GM21619 (cell line): ENCODE results near the gene TFB2M.

Experiments used
- ATAC-seq: cut with Tn5 transposase; IDR thresholded peaks from one replicate; pipeline ENCODE4 v1.9.1; 2021; ENCODE audit not compliant: unreplicated experiment

The TFB2M gene

DNA sequence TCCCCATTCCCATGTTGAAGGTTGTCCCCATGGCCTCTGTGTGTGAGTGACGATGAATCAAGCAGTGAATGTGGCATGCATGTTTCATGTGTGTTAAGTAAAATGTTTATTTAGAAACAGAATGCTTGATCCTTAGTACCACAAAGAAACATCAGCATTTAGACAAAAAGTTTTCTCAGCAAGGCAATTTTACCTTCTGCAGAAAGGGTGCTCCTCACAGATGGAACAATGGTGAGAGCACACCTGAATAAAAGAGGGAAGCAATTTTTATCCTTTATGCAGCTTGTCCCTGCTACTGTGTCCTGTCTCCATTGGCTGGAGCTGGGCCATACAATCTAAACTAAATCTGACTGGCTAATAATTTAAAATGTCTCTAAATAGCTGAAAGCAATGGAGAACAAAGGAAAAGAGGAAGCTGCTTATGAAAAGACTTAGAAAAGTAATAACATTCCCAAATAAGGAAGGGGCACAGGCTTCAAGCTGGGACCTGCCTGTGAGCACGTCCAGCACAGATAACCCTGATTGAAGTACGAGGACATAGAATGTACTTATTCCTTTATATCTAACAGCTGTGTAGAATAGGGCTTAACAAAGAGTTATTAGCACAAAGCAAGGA, 50.6 kb downstream of the TFB2M start:
- no peak for ATAC-seq

DNA sequence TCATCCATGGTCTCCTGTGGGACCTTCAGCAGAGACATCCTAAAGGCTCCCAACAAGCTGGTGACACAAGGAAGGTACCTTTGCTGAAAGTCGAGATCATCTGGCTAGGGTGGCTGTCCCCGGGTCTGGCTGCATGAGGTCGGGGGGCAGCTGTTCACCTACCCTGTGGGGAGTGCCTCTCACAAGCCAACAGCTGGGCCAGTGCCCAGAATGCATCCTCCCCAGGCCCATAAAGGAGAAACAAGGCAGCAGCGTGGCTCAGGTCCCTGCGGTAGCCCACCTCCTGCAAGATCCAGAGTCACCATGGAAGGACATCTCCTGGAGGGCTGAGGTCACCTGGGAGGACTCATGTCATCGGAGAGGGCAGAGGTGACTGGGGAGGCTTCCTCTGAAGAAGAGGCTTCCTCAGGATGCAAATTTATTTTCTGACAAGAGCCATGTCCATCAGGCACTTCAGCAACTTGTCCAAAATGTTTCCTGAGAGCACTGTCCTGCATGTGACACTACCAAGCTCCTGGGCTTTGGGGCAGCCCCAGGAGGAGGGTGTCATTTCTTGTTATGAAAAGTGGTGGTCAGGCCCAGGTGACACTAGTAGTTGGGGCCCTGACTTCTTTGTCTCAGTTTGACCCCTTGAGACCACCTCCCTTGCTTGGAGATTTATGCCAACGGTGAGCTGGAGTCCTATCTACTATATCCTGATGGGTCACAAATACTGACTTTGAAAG, 52.3 kb downstream of the TFB2M start:
- no peak for ATAC-seq

DNA sequence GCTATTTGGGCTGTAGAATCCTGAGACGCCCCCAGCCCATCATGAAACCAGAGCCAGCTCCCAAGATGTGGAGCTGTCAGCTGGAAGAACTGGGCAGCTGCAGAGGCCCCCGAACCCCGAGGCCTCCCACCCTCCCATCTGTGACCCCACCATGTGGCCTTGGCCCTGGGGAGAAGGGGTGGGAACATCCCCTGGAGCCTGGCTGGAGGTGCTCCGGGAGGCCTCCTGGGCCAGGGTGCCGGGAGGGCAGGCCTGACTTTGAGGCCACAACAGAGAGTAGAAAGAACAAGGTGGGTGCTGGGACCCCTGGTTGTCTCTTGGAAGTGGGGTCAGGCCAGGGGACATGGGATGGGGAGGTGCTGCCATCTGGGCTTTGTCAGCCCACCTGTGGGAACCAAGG, 53.0 kb downstream of the TFB2M start:
- ATAC-seq, result no peak

DNA sequence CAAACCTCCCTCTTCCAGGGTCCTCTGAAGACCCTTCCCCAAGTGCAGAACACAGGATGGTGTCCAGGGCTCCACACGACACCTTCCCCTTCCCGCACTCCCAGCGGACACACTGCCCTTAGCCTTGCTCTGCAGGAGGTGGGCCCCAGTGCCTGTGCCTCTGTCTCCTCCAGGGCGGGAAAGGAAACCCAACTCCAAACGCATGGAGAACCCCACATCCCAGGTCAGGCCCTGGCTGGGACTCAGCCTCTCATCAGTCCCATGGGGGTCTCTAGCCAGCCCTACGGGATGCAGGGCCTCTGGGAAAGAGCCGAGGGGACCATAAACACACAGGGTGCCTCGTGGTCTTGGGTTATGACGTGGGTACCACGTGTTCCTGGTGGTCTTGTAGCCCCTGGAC, 53.4 kb downstream of the TFB2M start:
- ATAC-seq, result no peak

DNA sequence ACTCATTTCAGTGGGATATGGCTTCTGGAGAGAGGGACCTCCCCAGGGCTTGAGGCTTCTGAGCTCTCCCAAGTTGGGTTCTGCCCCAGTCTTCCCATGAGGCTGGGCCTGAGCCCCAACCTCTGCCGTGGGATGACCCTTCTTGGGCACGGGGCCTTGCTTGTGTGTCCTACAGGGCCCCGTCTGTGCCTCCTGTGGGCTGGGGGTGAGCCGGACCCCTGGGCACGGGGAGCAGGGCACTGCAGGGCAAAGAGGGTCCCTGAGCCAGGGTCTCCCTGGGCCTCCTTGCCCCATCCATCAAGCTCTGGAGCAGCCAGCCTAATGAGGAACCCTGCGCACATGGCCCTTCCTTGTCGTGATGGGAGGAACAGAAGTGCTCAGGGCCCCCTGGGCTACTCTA, 53.8 kb downstream of the TFB2M start:
- no peak for ATAC-seq

DNA sequence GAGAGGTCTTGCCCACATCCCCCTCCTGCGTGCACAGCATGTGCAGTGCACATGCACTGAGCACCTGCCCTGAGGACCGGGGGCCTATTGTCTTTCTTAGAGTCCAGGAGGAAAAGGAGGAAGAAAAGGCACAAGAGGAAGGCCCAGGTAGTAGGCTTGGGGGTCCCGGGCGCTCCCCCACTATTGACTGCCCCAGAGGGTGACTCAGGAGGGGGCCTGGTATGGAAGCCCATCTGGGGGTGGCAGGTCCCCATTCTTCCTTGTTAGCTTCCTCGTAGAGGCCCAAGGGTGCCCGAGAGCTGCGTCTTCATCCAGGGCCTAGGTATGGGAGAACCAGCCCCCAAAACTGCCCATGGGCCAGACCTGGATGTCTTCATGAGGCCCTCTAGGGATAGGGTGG, 54.9 kb downstream of the TFB2M start:
- no peak for ATAC-seq

DNA sequence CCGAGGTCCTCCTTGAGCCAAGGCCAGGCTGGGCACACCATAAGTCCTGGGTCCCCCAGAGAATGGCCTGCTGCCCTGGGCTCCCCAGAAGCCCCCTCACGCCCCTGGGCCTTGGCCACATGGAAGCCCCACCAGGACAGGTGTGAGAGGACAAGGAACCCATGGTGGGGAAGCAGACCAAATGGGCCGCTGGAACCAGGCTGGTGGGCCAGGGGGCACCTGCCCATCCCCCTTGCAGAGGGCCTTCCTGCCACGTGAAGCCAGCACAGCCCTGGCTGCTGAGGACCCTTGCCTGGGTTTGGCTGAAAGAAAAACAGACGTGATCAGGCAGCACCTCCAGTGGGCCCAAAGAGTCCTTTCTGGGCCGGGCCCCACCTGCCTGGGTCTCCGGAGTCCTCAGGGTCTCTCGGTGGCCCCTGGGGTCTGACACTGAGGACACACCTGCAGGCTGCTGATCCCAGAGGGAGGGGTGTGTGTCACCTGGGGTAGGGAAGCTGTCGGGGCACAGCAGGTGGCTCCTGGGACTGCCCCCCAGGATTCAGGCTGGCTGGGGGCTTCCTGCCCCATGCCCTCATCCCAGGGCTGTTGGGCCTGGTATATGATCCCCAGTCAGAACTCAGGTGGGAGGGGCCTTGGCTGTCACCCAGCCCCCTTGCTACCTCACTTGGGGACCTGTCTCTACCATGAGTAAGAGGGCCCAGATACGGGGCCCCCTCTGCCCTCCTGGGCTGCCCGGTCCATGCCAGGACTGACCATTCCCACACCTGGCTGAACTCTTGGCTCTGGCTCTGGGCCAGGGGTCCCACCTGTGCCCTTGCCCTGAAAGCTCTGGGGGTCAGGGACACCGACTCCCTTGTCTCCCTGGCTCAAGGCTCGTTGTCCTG, 55.7 kb downstream of the TFB2M start:
- ATAC-seq, result no peak

DNA sequence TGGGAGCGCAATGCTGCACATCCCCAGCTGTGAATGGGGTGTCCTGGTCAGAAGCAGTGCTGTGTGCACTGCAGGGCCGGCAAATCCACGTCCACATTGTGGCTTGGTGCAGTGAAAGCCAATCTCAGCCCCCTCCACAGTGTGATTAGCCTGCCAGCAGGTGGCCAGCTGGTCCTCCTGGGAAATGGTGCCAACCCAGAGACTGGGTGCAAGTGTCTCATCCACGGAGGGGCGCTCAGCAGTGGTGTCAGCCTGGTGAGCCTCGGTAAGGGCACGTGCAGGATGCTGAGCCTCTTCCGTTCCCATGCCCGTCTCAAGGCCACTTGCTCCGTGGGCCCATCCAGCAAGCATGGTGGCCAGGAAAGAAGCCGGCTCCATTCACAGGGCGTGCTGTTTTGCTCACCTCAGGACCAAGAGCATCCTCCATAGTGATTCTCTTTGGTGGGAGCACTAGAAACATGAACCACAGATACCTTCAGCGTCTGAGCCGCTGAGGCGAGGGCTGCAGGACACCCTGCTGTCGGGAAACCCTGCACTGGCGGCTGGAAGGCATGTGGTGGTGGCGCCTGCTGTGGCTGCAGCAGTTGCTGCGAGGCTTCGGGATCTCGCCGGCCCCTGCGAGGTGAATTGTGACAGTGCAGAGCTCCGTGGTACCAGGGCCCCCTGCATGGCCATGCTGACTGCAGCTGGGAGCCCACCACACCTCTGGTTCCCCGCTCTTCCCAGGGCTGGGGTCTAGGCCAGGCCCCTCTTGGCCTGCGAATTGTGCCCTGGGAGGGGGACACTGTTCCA, 57.0 kb downstream of the TFB2M start:
- no peak for ATAC-seq

DNA sequence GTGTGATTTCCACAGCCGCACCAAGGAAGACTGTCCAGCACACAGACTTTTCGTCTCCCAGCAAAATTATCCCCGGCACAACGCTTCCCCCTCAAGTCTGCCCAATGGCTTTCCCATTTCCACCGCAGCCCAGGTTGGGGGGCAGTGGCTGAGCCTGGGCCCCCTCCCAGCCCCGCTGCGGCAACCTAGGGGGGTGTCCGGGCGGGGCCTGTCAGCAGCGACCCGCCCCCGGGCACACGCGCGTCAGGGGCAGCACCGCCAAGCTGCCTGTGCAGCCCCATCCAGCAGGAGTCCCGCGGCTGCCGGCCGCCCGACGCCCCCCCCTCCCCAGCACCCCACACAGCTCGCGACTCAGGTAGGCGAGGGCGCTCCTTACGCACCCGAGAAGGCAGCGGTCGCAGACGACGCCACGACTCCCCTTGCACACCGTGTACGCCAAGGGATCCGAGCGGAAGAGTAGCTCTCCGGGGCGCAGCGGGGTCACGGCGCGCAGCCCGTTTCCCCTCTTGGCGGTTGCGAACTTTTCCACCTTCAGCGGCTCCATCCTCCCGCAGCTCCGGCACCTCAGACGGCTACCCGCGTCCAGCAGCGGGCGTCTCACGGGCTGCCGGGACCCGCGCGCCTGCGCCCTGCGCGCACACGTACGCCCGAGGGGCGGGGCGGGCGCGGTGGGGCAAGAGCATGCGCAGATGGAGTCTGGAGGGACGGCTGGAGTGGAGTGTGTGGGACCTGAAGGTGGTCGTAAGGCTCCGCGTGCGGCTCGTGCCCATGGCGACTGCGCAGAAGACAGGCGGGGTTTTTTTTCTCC, 59.2 kb downstream of the TFB2M start, which contains the start of gene SMYD3:
Gene SMYD3 (minus strand): TSS at position 606 of the 808 bp plus-strand sequence.
- peak; percentile 74 for ATAC-seq

DNA sequence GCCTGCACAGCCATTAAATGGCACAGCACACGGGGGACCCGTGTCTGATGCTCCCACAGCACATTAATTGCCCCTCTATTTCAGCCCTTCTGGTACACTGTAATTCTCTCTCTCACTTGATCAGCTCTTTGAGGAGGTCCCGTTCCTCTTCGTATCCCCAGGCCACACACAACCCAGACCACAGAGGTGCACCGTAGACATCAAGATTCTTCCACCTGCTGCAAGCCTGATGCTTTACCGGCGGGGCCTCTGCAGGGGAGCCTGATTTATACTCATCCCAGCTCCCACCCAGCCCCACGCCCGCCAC, 59.7 kb downstream of the TFB2M start:
- ATAC-seq, result peak; percentile 18

DNA sequence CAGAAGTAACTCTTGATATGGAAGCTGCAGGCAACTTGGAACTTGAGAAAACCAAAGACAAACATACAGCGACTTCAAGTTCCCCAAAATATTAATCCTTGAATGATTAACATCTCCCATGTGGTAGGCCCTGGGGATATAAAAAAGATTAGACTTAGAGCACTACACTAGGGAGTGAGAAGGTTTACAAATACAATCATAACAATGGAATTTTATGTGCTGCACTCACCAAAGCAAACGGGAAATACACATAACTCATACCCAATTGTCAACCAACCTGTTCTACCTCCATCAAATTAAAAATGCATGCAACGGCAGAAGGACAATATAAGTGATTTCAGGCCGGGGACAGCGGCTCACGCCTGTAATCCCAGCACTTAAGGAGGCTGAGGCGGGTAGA, 62.7 kb downstream of the TFB2M start:
- ATAC-seq, result no peak

DNA sequence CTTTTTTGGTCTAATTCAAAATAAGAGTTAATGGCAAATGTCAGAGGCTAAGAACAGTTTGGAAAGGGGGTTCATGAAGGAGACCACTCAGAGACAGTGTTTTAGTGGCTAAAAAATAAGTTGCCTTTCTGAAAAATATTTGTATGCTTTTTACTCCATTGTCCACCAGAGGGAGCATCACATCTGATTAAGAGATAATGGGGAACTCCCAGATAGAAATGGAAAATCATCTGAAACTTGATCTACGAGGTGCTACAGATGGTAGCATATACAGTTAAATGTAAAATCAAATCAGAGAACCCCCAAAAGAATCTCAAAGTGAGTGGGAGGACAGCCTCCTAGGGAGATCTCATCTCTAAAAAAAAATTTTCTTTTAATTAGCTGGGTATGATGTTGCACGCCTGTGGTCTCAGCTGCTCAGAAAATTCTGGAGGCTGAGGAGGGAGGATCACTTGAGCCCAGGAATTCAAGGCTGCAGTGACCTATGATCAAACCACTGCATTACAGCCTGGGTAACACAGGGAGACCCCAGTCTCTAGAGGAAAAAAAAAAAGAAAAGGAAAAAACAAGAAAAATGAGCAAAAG, 68.6 kb downstream of the TFB2M start:
- ATAC-seq, result peak; percentile 66

DNA sequence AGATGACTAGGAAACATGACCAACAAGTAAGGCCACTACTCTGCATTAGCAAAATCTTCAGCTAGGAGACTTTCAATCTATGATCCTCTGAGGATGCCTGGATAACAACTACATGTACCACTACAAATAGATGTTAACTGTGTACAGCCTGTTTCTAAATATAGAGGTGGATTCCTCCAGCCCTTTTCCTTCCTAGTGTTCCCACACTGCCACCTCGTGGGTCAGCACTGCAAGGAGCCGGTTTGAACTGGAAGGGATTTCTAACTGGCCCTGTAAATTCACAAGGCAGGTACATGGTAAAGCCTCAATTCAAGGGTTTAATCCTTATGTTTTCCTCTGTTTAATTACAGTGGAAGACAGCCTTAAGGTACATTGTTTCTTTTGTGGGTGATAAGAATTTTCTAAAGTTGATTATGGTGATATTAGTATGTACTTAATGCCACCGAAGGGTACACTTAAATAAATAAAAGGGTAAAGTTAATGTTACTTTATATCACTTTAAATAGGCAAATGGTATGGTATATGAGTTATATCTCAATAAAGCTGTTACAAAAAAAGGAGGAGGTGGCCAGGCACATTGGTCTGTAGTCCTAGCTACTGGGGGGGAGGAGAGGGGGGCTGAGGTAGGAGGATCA, 73.3 kb downstream of the TFB2M start:
- ATAC-seq, result no peak

DNA sequence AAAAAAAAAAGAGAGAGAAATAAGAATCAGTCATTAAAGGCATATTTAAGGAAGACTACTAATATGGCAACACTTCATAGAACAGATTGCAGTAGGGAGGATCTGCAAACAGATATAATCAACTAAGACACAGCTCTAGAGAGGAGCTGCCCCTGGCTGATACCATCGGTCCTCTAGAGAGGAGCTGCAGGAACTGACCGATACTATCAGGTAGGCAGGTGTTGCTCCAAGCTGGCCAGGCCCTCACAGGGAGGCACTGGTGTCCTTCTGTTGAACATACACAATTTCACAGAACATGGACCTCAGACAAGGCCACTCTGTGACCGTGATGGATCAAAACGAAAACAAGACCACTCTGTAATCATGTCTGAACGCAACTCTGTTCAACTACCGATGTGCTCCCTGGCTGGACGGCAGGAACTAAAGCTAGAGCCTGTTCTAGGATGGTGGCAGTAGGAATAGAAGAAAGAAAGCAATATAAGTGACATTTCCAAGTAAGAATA, 74.5 kb downstream of the TFB2M start:
- ATAC-seq, result no peak
